CD14-positive monocyte (primary cell): ENCODE data around the gene CELF5. TPM values are rescaled to one million over a fixed set of nuclear protein-coding genes. Genes with fewer than 3 reads are reported as not detected.

ENCODE experiments used
- DNase-seq, 3 donors: peaks; one replicate each; pipeline ENCODE4 v3.0.0-alpha.2; 2011 to 2022
- H2AFZ ChIP-seq: 2 replicates; pipeline ENCODE4 v1.6.0; 2012; ENCODE audit warnings: mild to moderate bottlenecking, low read depth, low read length, inconsistent platforms; ENCODE audit not compliant: insufficient read depth, poor library complexity, severe bottlenecking
- H3K27ac ChIP-seq, 2 donors: 1 replicate in 1 of 2; 2 replicates in 1 of 2; pipeline ENCODE4 v1.5.1; 2012 to 2013; ENCODE audit warnings: low read length in 2 of 2, control low read depth in 1 of 2, inconsistent platforms in 1 of 2, low read depth in 1 of 2, mild to moderate bottlenecking in 1 of 2
- H3K27me3 ChIP-seq, 2 donors: one replicate each; pipeline versions ENCODE4 v1.6.0 to v1.6.1; 2011 to 2013; ENCODE audit warnings: low read length in 2 of 2; ENCODE audit not compliant: control insufficient read depth in 2 of 2, insufficient read depth in 2 of 2
- H3K36me3 ChIP-seq, 2 donors: replicated peaks in 1 of 2; 1 replicate in 1 of 2; 2 replicates in 1 of 2; pipeline versions ENCODE4 v1.5.1 to v1.6.1; 2012 to 2013; ENCODE audit warnings: low read length in 2 of 2, control low read depth in 1 of 2, inconsistent platforms in 1 of 2, mild to moderate bottlenecking in 1 of 2; ENCODE audit not compliant: insufficient read depth in 2 of 2, control insufficient read depth in 1 of 2
- H3K4me1 ChIP-seq, 2 donors: 1 replicate in 1 of 2; 2 replicates in 1 of 2; pipeline versions ENCODE4 v1.5.1 to v1.6.1; 2012 to 2013; ENCODE audit warnings: low read length in 2 of 2, control low read depth in 1 of 2, inconsistent platforms in 1 of 2, mild to moderate bottlenecking in 1 of 2, moderate library complexity in 1 of 2; ENCODE audit not compliant: insufficient read depth in 2 of 2, control insufficient read depth in 1 of 2
- H3K4me2 ChIP-seq: replicated peaks from 2 replicates; pipeline ENCODE3; 2012; ENCODE audit warnings: low read length, moderate library complexity, mild to moderate bottlenecking; ENCODE audit not compliant: poor library complexity, severe bottlenecking; ENCODE audit errors: extremely low read depth
- H3K4me3 ChIP-seq, 3 experiments: fragments of 200-600 bp in 1 of 3; sonication (generic) in 1 of 3; replicated peaks in 1 of 3; 1 replicate in 2 of 3; 2 replicates in 1 of 3; pipeline ENCODE4 v1.5.1; 2011 to 2013; ENCODE audit warnings: low read length in 3 of 3, mild to moderate bottlenecking in 3 of 3, control low read depth in 2 of 3, low read depth in 2 of 3, inconsistent platforms in 1 of 3, moderate library complexity in 1 of 3
- H3K79me2 ChIP-seq: 2 replicates; pipeline ENCODE4 v1.6.0; 2012; ENCODE audit warnings: mild to moderate bottlenecking, control low read depth, inconsistent platforms, low read length, moderate library complexity; ENCODE audit not compliant: insufficient read depth
- H3K9ac ChIP-seq: 2 replicates; pipeline ENCODE4 v1.6.0; 2017; ENCODE audit warnings: low read length, mild to moderate bottlenecking; ENCODE audit not compliant: insufficient read depth, poor library complexity, severe bottlenecking
- H3K9me3 ChIP-seq, 2 donors: replicated peaks in 1 of 2; 1 replicate in 1 of 2; 2 replicates in 1 of 2; pipeline versions ENCODE4 v1.5.1 to v1.6.1; 2012 to 2013; ENCODE audit warnings: low read length in 2 of 2, control low read depth in 1 of 2; ENCODE audit not compliant: control insufficient read depth in 1 of 2, insufficient read depth in 1 of 2
- H4K20me1 ChIP-seq: 2 replicates; pipeline ENCODE4 v1.6.0; 2012; ENCODE audit warnings: mild to moderate bottlenecking, low read length, control low read depth, moderate library complexity; ENCODE audit not compliant: insufficient read depth
- H3K27ac Mint-ChIP-seq, 7 donors: one replicate each; pipeline ENCODE4 v1.8.0; 2020; ENCODE audit warnings: mild to moderate bottlenecking in 7 of 7, mixed read lengths in 7 of 7, moderate library complexity in 6 of 7, inconsistent platforms in 2 of 7
- H3K27me3 Mint-ChIP-seq, 3 donors: one replicate each; pipeline ENCODE4 v1.8.0; 2021 to 2022; ENCODE audit warnings: low read depth in 3 of 3, mild to moderate bottlenecking in 3 of 3, mixed read lengths in 3 of 3, moderate library complexity in 3 of 3, inconsistent platforms in 1 of 3
- H3K36me3 Mint-ChIP-seq, 2 donors: one replicate each; pipeline ENCODE4 v1.8.0; 2020; ENCODE audit warnings: mixed read lengths in 2 of 2, inconsistent platforms in 1 of 2, mild to moderate bottlenecking in 1 of 2
- H3K4me1 Mint-ChIP-seq: one replicate; pipeline ENCODE4 v1.8.0; 2020; ENCODE audit warnings: mild to moderate bottlenecking, mixed read lengths
- H3K4me3 Mint-ChIP-seq, 2 donors: one replicate each; pipeline ENCODE4 v1.8.0; 2020; ENCODE audit warnings: mild to moderate bottlenecking in 2 of 2, mixed read lengths in 2 of 2, moderate library complexity in 1 of 2
- H3K9me3 Mint-ChIP-seq, 7 donors: one replicate each; pipeline ENCODE4 v1.8.0; 2020 to 2022; ENCODE audit warnings: mixed read lengths in 7 of 7, mild to moderate bottlenecking in 6 of 7, moderate library complexity in 6 of 7, inconsistent platforms in 2 of 7
- WGBS: methylation state at CpG from one replicate; pipeline ENCODE4 v1.1.5; 2013; ENCODE audit warnings: missing lambda C conversion rate; ENCODE audit not compliant: insufficient coverage; 5-methylcytosine and 5-hydroxymethylcytosine counted together
- intact Hi-C, 2 donors: fragments of 100-400 bp; cut with micrococcal nuclease; formaldehyde crosslinking; loops; one replicate each; pipeline versions ENCODE4 v1.15.0 to v1.15.1; 2023
- polyA plus RNA-seq, 3 donors: library from polyadenylated mRNA; depleted of rRNA in 1 of 3; unstranded in 2 of 3; stranded (reverse) in 1 of 3; fragments of 300-500 nt in 2 of 3; fragments of >200 nt in 1 of 3; fragmentation: Illumina TruSeq in 2 of 3; gene quantifications; 1 replicate in 2 of 3; 2 replicates in 1 of 3; pipeline ENCODE4 v1.2.3, GENCODE V29; 2012 to 2021
- TF ChIP-seq, protein P1 (sequence below): fragments of 200-600 bp; IDR thresholded peaks from one replicate; pipeline ENCODE4 v1.8.0; 2022; ENCODE audit warnings: antibody characterized with exemption, mild to moderate bottlenecking

Gene CELF5
- polyA plus RNA-seq, 3 donors = not detected

- intact Hi-C loops = no loop called here
- no peaks in the 10 kb centered on the region for H3K4me1 Mint-ChIP-seq
Measured at GRCh38 chr19:3293560-3293959, 69.1 kb downstream of the CELF5 start.

DNA sequence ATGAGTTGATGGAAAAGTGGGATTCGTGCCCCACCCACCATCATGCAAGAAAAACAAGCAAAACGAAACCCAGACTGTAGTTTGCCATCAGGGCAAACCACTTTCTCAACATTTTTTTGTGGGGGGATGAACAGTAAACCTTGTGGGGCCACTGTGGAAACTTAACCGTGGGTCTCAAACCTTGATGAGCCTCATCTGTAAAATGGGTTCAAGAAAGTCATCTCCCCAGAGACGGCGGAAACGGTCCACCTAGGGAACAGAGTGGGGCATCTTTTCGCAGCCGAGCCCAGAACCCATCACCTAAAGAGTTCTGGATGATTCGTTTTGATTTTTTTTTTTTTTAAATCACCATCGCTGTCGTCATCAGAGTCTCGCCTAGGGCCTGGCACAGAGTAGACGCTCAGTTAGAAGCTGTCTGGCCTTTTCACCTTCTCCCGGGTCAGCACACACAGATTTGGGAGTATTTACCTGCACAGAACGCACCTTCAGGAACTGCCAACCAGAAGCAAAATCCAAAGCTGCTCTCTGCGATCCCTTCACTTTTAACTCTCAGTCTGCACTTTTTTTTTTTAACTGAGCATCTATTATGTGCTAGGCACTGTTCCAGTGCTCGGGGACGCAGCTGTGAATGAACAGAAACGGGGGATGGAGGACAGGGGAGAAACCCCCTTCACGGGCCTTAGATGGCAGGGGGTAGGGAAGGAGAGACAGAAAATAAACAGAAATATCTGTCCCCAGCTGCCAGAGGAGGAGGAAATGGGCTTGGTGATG lies 69.8 kb downstream of the CELF5 start:
- Histone ChIP-seq H2AFZ (no peak overlapping the region), H3K9ac (peak overlapping the region; percentile 8), H3K4me3 (no peak overlapping the region), H4K20me1 (no peaks in the 10 kb centered on the region), H3K27ac (no peak overlapping the region), H3K9me3 (peaks cover 4 to 6% of the 10 kb centered on the region in 2 donors), H3K4me1 (no peaks in the 10 kb centered on the region), H3K27me3 (peaks cover 0 to 6% of the 10 kb centered on the region in 2 donors), H3K79me2 (no peaks in the 10 kb centered on the region), H3K36me3 (no peaks in the 10 kb centered on the region), H3K4me2 (no peak overlapping the region)
- WGBS = 93% methylated on average over 14 of the region's 20 CpGs
- Mint-ChIP-seq H3K9me3 (peaks cover 0 to 9% (median 7%) of the 10 kb centered on the region in 7 donors), H3K27me3 (peaks cover 11 to 40% (median 15%) of the 10 kb centered on the region in 3 donors), H3K36me3 (no peaks in the 10 kb centered on the region), H3K27ac (no peak overlapping the region), H3K4me1 (no peaks in the 10 kb centered on the region), H3K4me3 (no peak overlapping the region)
- intact Hi-C loops = no loop called here
- TF ChIP-seq, protein P1, sequence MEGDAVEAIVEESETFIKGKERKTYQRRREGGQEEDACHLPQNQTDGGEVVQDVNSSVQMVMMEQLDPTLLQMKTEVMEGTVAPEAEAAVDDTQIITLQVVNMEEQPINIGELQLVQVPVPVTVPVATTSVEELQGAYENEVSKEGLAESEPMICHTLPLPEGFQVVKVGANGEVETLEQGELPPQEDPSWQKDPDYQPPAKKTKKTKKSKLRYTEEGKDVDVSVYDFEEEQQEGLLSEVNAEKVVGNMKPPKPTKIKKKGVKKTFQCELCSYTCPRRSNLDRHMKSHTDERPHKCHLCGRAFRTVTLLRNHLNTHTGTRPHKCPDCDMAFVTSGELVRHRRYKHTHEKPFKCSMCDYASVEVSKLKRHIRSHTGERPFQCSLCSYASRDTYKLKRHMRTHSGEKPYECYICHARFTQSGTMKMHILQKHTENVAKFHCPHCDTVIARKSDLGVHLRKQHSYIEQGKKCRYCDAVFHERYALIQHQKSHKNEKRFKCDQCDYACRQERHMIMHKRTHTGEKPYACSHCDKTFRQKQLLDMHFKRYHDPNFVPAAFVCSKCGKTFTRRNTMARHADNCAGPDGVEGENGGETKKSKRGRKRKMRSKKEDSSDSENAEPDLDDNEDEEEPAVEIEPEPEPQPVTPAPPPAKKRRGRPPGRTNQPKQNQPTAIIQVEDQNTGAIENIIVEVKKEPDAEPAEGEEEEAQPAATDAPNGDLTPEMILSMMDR = no peak
- DNase-seq = no peak

More at GRCh38 chr19:3293560-3293959, 69.1 kb downstream of the CELF5 start:
- Mint-ChIP-seq H3K9me3 (peaks cover 0 to 2% (median 1%) of the 10 kb centered on the region in 7 donors), H3K4me3 (no peak overlapping the region), H3K27ac (no peak overlapping the region), H3K36me3 (no peaks in the 10 kb centered on the region), H3K27me3 (peaks cover 11 to 45% (median 20%) of the 10 kb centered on the region in 3 donors)
- Histone ChIP-seq H3K36me3 (no peaks in the 10 kb centered on the region), H3K79me2 (no peaks in the 10 kb centered on the region), H2AFZ (no peak overlapping the region), H3K4me2 (no peak overlapping the region), H3K27ac (no peak overlapping the region), H3K4me3 (no peak overlapping the region), H3K9me3 (no peaks in the 10 kb centered on the region), H3K27me3 (peaks cover 0 to 6% of the 10 kb centered on the region in 2 donors), H3K9ac (no peak overlapping the region), H3K4me1 (no peaks in the 10 kb centered on the region), H4K20me1 (no peaks in the 10 kb centered on the region)
- 100% methylated on average over 3 of the region's 9 CpGs for WGBS
- TF ChIP-seq, protein P1 = no peak
- DNase-seq = no peak
